AG09309 (cell line): ENCODE results near the gene PVALEF.
A peak's percentile ranks its signal among the peaks of the same experiment; 100 is the strongest.

Source experiments
- DNase-seq: peaks from one replicate; pipeline ENCODE4 v3.0.0-alpha.2; 2010; ENCODE audit warnings: low read depth
- H3K4me3 ChIP-seq: 2 replicates; pipeline ENCODE4 v1.5.1; 2011; ENCODE audit warnings: mild to moderate bottlenecking, low read depth, low read length, moderate library complexity; ENCODE audit not compliant: control insufficient read depth
- CTCF ChIP-seq: IDR thresholded peaks from 2 replicates; pipeline ENCODE4 v1.5.1; 2011; ENCODE audit warnings: mild to moderate bottlenecking, low read depth, low read length, inconsistent platforms; ENCODE audit not compliant: insufficient read depth, control insufficient read depth; ENCODE audit errors: missing control alignments

PVALEF gene

DNA sequence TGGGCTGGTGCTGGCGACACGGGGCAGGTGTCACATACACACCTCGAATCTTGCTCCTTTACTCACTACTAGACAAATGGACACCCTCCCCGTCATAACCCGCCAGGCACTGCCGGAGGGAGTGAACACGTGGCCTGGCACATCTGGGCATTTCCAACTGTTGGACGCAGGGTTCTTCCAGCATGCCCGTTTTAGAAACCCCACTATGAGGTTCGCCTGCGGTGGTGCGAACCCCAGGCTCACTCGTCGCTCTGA, 64.3 kb downstream of the PVALEF start:
- no peak for DNase-seq
- no peak overlapping the region for H3K4me3 ChIP-seq
- no peak for TF ChIP-seq CTCF

DNA sequence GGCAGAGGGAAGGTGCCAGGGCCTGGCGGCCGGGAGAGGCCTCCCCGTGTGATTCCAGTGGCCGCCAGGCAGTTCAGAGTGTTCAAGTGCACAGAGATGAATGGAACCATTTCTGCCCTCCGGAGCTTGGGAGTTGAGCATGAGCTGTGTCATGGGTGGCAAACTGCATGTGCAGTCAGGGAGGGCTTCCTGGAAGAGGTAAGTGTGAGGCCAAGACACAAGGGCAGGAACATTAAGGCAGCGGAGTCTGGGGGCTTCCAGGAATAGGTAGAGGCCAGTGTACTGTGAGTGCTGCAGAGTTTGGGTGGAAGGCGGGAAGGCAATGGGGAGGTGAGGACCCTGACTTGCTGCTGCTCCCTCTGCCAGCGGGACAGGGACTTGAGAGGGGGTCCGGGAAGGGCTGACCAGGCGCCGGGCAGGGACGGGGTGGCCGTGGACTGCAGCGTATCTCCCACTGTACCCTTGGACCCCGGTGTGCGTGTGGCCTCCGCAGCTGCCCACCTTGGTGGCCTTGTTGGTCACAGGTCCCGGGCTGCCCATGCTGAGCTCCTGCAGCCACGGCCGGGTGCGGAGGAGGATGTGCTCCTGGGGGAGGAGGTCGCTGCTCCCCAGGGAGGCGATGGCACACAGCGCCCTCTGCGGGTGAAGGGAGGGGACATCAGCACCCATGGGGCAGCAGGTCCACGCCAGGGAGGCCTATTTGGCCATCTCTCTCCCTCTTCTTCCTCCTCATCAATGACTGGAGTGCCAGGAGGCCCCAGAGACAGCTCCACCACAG, 64.9 kb downstream of the PVALEF start:
- peak; percentile 37 for TF ChIP-seq CTCF
- no peak overlapping the region for H3K4me3 ChIP-seq
- DNase-seq: no peak

DNA sequence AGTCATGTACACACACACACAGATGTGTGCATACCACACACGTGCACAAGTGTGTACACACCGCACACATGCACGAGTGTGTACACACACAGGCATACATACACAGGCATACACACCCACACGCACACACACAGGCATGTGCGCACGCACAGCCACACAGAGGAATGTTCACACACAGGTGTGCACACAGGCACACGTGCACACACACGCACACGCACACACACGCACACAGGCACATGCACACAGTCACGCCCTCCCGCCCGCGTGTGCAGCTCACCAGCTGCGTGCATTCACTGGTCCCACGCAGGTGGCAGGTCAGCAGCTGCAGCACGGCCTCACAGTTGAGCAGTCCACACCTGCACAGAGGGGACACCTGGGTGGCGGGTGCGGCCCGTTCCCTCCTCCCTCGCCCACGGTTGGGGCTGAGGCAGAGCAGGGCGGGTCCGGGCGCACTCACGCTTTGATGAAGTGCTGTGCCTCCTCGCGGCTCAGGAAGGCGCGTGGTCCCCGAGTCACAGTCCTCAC, 65.9 kb downstream of the PVALEF start:
- no peak for TF ChIP-seq CTCF
- no peak for DNase-seq
- no peak overlapping the region for H3K4me3 ChIP-seq

DNA sequence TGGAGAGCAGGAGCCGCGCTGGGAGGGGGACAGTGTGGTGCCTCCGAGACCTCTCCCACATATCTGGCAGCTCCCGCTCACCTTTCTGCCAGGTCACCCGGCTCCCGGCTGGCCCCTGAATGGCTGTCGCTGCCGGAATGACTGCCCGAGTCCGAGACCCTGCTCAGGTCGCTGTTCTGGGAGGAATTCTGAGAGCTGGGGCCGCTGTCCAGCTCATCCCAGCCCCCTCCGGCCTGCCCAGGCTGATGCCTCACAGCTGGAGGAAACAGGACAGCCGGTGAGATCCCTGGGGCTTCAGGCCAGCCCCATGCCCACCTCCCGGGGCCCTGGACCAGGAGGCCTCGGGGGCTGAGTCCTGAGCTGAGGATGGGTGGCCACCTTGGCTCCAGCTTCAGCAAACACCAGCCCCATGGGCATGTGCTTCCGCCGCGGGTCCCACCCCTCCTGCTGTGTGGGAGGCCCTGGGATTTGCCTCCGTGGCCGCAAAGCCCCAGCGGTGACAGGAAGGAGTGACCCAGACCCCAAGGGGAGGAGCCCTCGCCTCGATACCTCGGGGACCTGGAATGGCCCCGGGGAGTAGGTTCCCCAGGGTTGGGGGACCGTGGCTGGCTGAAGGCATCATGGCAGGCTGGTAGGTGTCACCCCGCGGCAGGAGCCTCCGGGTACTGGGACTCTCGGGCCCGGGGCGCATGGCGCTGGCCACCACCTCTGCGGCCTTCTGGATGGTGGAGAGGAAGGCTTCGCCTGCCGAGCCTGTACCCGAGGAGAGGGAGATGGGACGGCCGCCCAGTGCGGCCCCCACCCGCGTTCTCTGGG, 66.7 kb downstream of the PVALEF start:
- DNase-seq: no peak
- H3K4me3 ChIP-seq: no peak overlapping the region
- TF ChIP-seq CTCF: no peak
